HL-60 (cell line): ENCODE data around the gene MRI1.

Experiments
- DNase-seq, 2 experiments: peaks; one replicate each; pipeline ENCODE4 v3.0.0-alpha.2; 2010 to 2020; ENCODE audit warnings: low read depth in 1 of 2, low spot score in 1 of 2
- H3K27ac ChIP-seq: fragments of 250-450 bp; sonication (Bioruptor Pico); replicated peaks from 2 replicates; pipeline ENCODE4 v1.5.1; 2020; ENCODE audit warnings: mild to moderate bottlenecking, moderate library complexity
- H3K27me3 ChIP-seq: fragments of 250-450 bp; sonication (Bioruptor Pico); 2 replicates; pipeline ENCODE4 v1.5.1; 2021; ENCODE audit warnings: mild to moderate bottlenecking, moderate library complexity; ENCODE audit not compliant: insufficient read depth, poor library complexity, severe bottlenecking
- H3K4me3 ChIP-seq: replicated peaks from 2 replicates; pipeline ENCODE4 v1.5.1; 2011; ENCODE audit warnings: mild to moderate bottlenecking, control low read depth, low read length; ENCODE audit not compliant: insufficient read depth
- CTCF ChIP-seq: IDR thresholded peaks from one replicate; pipeline ENCODE4 v1.5.1; 2011; ENCODE audit warnings: low read length, control low read depth, inconsistent platforms; ENCODE audit not compliant: insufficient read depth
- GABPA ChIP-seq: IDR thresholded peaks from 2 replicates; pipeline ENCODE4 v1.6.1; 2012; ENCODE audit warnings: low read depth
- POLR2AphosphoS5 ChIP-seq: IDR thresholded peaks from 2 replicates; pipeline ENCODE4 v1.6.1; 2012; ENCODE audit warnings: low read depth
- REST ChIP-seq: IDR thresholded peaks from 2 replicates; pipeline ENCODE4 v1.6.1; 2012; ENCODE audit warnings: low read depth; ENCODE audit not compliant: insufficient replicate concordance
- SPI1 ChIP-seq: IDR thresholded peaks from 2 replicates; pipeline ENCODE4 v1.6.1; 2012; ENCODE audit warnings: low read depth, mild to moderate bottlenecking, borderline replicate concordance

Gene MRI1

GRCh38 chr19:13727798-13728197 is 36.5 kb upstream of the MRI1 start:
- H3K27ac ChIP-seq, result no peak overlapping the region
- TF ChIP-seq CTCF, result no peak
- no peak for TF ChIP-seq REST
- no peak for TF ChIP-seq GABPA
- TF ChIP-seq POLR2AphosphoS5, result no peak
- no peak for TF ChIP-seq SPI1
- no peak for DNase-seq
- H3K4me3 ChIP-seq, result no peak overlapping the region
- no peaks in the 10 kb centered on the region for H3K27me3 ChIP-seq

GRCh38 chr19:13729859-13730258 is 34.5 kb upstream of the MRI1 start:
- H3K27ac ChIP-seq, result no peak overlapping the region
- no peak for DNase-seq
- H3K27me3 ChIP-seq, result no peaks in the 10 kb centered on the region
- no peak overlapping the region for H3K4me3 ChIP-seq
- TF ChIP-seq REST (no peak), CTCF (no peak), GABPA (no peak), POLR2AphosphoS5 (no peak), SPI1 (no peak)

- TF ChIP-seq REST, result no peak
- no peak for TF ChIP-seq GABPA
- TF ChIP-seq POLR2AphosphoS5, result peak; percentile 57; the same call in 1 of the 2 replicates
- no peaks in the 10 kb centered on the region for H3K27me3 ChIP-seq
- peak overlapping the region; percentile 68 for H3K27ac ChIP-seq
- peak overlapping the region; percentile 53 for H3K4me3 ChIP-seq
- peak; percentile 88 to 95 for DNase-seq
Measured at GRCh38 chr19:13731147-13731964, 33.0 kb upstream of the MRI1 start.
